Measurements from ENCODE around the gene ANKRD13A.

DNA sequence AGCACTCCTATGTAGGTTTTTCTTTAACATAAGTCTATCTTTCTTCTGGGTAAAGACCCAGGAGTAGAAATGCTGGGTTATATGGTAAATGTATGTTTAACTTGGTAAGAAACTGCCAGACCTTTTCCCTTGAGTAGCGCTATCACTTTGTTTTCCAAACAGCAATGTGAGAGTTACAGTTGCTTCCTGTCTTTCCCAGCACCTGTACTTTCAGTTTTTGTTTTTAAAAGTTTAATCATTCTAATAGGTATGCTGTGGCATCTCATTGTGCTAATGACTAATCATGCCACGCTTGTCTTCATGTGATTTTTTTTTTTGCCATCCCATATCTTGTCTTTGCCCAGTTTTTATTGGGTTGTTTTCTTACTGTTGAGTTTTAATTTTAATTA, 31.2 kb upstream of the ANKRD13A start:
- no peak for TF ChIP-seq CTCF (IDR thresholded peaks at IDR 0.05)
- TF ChIP-seq POLR2A (IDR thresholded peaks at IDR 0.05): no peak
